ENCODE data around the gene CNOT6.

CNOT6 gene

DNA sequence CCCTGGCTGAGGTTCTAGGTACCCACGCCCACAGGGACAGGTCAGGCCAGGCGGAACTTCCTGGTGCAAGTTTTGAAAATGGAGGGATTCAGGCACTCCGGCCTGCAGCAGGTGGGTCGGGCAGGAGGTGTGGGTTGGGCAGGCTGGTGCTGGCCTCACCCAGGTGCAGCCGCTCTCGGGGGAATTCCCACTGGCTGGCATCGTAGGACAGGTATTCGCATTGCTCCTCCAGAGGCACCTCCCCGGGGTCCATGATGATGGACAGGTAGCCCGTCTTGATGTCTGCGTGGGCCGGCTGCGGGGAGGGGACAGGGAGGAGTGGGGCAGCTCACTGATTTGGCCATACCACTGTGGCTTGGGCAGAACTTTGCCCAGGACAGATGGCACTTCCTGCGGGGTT is 125.8 kb downstream of the CNOT6 start:
- Histone ChIP-seq H3K4me2 (ENCODE audit: low read depth, low read length, poor library complexity, severe bottlenecking) (no peak overlapping the region), H3F3A (ENCODE audit: insufficient read depth) (no peaks in the 10 kb centered on the region), H3K9me3 (ENCODE audit: insufficient read depth, low read length) (no peaks in the 10 kb centered on the region), H3K27ac (ENCODE audit: low read depth, low read length) (no peak overlapping the region), H3K36me3 (ENCODE audit: low read length) (no peaks in the 10 kb centered on the region), H3K79me2 (ENCODE audit: insufficient read depth, low read length) (no peaks in the 10 kb centered on the region), H4K20me1 (ENCODE audit: low read depth, low read length) (no peaks in the 10 kb centered on the region), H3K27me3 (ENCODE audit: low read length) (no peaks in the 10 kb centered on the region), H3K4me3 (ENCODE audit: insufficient read depth, low read length, poor library complexity, severe bottlenecking) (no peak overlapping the region), H2AFZ (ENCODE audit: low read depth, low read length, severe bottlenecking) (no peak overlapping the region), H3K9me2 (replicated peaks; ENCODE audit: insufficient read depth, low read length) (no peaks in the 10 kb centered on the region), H3K9ac (ENCODE audit: low read length) (no peak overlapping the region)
- TF ChIP-seq, protein P1, sequence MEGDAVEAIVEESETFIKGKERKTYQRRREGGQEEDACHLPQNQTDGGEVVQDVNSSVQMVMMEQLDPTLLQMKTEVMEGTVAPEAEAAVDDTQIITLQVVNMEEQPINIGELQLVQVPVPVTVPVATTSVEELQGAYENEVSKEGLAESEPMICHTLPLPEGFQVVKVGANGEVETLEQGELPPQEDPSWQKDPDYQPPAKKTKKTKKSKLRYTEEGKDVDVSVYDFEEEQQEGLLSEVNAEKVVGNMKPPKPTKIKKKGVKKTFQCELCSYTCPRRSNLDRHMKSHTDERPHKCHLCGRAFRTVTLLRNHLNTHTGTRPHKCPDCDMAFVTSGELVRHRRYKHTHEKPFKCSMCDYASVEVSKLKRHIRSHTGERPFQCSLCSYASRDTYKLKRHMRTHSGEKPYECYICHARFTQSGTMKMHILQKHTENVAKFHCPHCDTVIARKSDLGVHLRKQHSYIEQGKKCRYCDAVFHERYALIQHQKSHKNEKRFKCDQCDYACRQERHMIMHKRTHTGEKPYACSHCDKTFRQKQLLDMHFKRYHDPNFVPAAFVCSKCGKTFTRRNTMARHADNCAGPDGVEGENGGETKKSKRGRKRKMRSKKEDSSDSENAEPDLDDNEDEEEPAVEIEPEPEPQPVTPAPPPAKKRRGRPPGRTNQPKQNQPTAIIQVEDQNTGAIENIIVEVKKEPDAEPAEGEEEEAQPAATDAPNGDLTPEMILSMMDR (IDR thresholded peaks at IDR 0.05; ENCODE audit: insufficient read depth, low read length, poor library complexity, severe bottlenecking): no peak

DNA sequence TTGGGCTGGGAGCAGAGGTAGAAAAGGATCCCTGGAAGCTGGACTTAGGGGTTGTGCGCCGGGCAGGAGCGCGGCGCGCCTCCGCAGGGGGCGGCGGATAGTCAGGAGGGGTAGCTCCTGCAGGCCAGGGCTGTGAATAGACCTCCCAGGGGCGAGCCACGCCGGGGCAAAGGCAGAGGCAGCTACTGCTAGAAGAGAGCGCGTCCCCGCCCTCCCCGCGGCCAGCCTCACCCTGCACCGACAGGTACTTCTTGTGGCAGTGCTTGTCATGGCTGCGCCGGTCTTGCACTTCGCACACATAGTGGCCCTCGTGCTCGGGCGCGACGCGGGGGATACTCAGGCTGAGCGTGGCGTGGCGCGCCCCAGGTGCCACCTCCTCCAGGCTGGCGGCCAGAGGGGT is 127.1 kb downstream of the CNOT6 start:
- TF ChIP-seq EZH2phosphoT487 (conservative IDR thresholded peaks at IDR 0.05; ENCODE audit: low read length): no peak
- TF ChIP-seq, protein P1 (IDR thresholded peaks at IDR 0.05; ENCODE audit: insufficient read depth, low read length, poor library complexity, severe bottlenecking): no peak
- H4K20me1 ChIP-seq (ENCODE audit: low read depth, low read length): no peaks in the 10 kb centered on the region

DNA sequence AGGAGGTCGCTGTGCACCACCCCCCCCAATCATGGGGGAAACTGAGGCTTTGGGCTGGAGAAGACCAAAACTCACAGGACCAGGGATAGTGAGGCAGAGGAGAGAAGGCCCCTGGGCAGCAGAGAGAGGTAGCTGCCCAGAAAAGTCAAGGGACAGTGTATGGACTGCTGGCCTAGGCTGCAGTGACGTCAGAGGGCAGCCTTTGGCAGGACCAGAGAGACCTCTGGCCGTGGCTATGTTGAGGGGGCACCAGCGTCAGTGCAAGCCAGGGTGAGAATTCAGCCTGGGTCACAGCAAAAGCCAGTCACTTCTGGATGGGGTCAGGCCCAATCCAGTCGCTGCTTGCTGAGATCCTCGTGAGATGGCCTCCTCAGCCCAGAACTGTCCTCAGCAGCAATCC is 128.7 kb downstream of the CNOT6 start:
- H4K20me1 ChIP-seq (ENCODE audit: low read depth, low read length): no peaks in the 10 kb centered on the region
- H3K27me3 ChIP-seq (ENCODE audit: low read length): no peaks in the 10 kb centered on the region
- H3K79me2 ChIP-seq (ENCODE audit: insufficient read depth, low read length): no peaks in the 10 kb centered on the region
- H3K9ac ChIP-seq (ENCODE audit: low read length): no peak overlapping the region
- H3K4me2 ChIP-seq (ENCODE audit: low read depth, low read length, poor library complexity, severe bottlenecking): no peak overlapping the region
- TF ChIP-seq, protein P1 (IDR thresholded peaks at IDR 0.05; ENCODE audit: insufficient read depth, low read length, poor library complexity, severe bottlenecking): no peak
- TF ChIP-seq EZH2phosphoT487 (conservative IDR thresholded peaks at IDR 0.05; ENCODE audit: low read length): no peak
- no peaks in the 10 kb centered on the region for H3K9me3 ChIP-seq (ENCODE audit: insufficient read depth, low read length)
- H3K36me3 ChIP-seq (ENCODE audit: low read length): no peaks in the 10 kb centered on the region
- no peak overlapping the region for H3K27ac ChIP-seq (ENCODE audit: low read depth, low read length)
- H3K9me2 ChIP-seq (replicated peaks; ENCODE audit: insufficient read depth, low read length): no peaks in the 10 kb centered on the region
- no peak overlapping the region for H3K4me3 ChIP-seq (ENCODE audit: insufficient read depth, low read length, poor library complexity, severe bottlenecking)
- H3F3A ChIP-seq (ENCODE audit: insufficient read depth): no peaks in the 10 kb centered on the region
- H2AFZ ChIP-seq (ENCODE audit: low read depth, low read length, severe bottlenecking): no peak overlapping the region

More for the DNA sequence above, 127.1 kb downstream of the CNOT6 start:
- H3F3A ChIP-seq (ENCODE audit: insufficient read depth): no peaks in the 10 kb centered on the region
- H3K4me3 ChIP-seq (ENCODE audit: insufficient read depth, low read length, poor library complexity, severe bottlenecking): no peak overlapping the region
- H3K27me3 ChIP-seq (ENCODE audit: low read length): no peaks in the 10 kb centered on the region
- no peaks in the 10 kb centered on the region for H3K9me2 ChIP-seq (replicated peaks; ENCODE audit: insufficient read depth, low read length)
- no peaks in the 10 kb centered on the region for H3K36me3 ChIP-seq (ENCODE audit: low read length)
- H3K79me2 ChIP-seq (ENCODE audit: insufficient read depth, low read length): no peaks in the 10 kb centered on the region
- no peak overlapping the region for H2AFZ ChIP-seq (ENCODE audit: low read depth, low read length, severe bottlenecking)
- H3K9me3 ChIP-seq (ENCODE audit: insufficient read depth, low read length): no peaks in the 10 kb centered on the region
- H3K4me2 ChIP-seq (ENCODE audit: low read depth, low read length, poor library complexity, severe bottlenecking): no peak overlapping the region
- H3K27ac ChIP-seq (ENCODE audit: low read depth, low read length): no peak overlapping the region
- no peak overlapping the region for H3K9ac ChIP-seq (ENCODE audit: low read length)
